Fibroblast of skin of left biceps (primary cell): ENCODE results near the gene USP31.

Experiments
- DNase-seq, 2 experiments: peaks; one replicate each; pipeline ENCODE4 v3.0.0-alpha.2; 2013; ENCODE audit warnings: low read depth in 2 of 2

The USP31 gene

GRCh38 chr16:23092801-23093117 is 56.5 kb downstream of the USP31 start:
- DNase-seq = no peak

GRCh38 chr16:23092072-23092800 is 57.0 kb downstream of the USP31 start:
- DNase-seq = no peak

- no peak for DNase-seq
Measured at GRCh38 chr16:23089111-23089510, 60.1 kb downstream of the USP31 start.

GRCh38 chr16:23088018-23088417 is 61.2 kb downstream of the USP31 start:
- no peak for DNase-seq

- no peak for DNase-seq
Measured at GRCh38 chr16:23085949-23086348, 63.3 kb downstream of the USP31 start.

GRCh38 chr16:23082161-23082788 is 67.0 kb downstream of the USP31 start:
- no peak for DNase-seq

- DNase-seq = peak; percentile 52 to 64
Measured at GRCh38 chr16:23081675-23082119, 67.6 kb downstream of the USP31 start.

- no peak for DNase-seq
Measured at GRCh38 chr16:23080747-23081146, 68.5 kb downstream of the USP31 start.

GRCh38 chr16:23080329-23080728 is 68.9 kb downstream of the USP31 start:
- no peak for DNase-seq

- DNase-seq = no peak
Measured at GRCh38 chr16:23079675-23080301, 69.5 kb downstream of the USP31 start.

- no peak for DNase-seq
Measured at GRCh38 chr16:23074423-23074822, 74.8 kb downstream of the USP31 start.

- DNase-seq = no peak
Measured at GRCh38 chr16:23072769-23073549, 76.3 kb downstream of the USP31 start.

GRCh38 chr16:23072084-23072599 is 77.1 kb downstream of the USP31 start:
- no peak for DNase-seq

GRCh38 chr16:23071196-23072083 is 77.8 kb downstream of the USP31 start:
- DNase-seq = no peak

GRCh38 chr16:23069844-23070243 is 79.4 kb downstream of the USP31 start:
- no peak for DNase-seq

GRCh38 chr16:23068079-23068736 is 81.0 kb downstream of the USP31 start:
- no peak for DNase-seq

- no peak for DNase-seq
Measured at GRCh38 chr16:23066676-23067075, 82.6 kb downstream of the USP31 start.

GRCh38 chr16:23064639-23065038 is 84.6 kb downstream of the USP31 start:
- no peak for DNase-seq

GRCh38 chr16:23062524-23062923 is 86.7 kb downstream of the USP31 start:
- DNase-seq = no peak

GRCh38 chr16:23061669-23062068 is 87.6 kb downstream of the USP31 start:
- no peak for DNase-seq
